ENCODE results near the gene MAML1. TPM values are rescaled to one million over a fixed set of nuclear protein-coding genes. Genes with fewer than 3 reads are reported as not detected.

The MAML1 gene
- total and polyA plus RNA-seq, 10 of the 15 experiments (the other 5 are each of a cell fraction or from before 2014, with no cell fraction given): 0.42 to 23.9 (median 7.3) TPM

DNA sequence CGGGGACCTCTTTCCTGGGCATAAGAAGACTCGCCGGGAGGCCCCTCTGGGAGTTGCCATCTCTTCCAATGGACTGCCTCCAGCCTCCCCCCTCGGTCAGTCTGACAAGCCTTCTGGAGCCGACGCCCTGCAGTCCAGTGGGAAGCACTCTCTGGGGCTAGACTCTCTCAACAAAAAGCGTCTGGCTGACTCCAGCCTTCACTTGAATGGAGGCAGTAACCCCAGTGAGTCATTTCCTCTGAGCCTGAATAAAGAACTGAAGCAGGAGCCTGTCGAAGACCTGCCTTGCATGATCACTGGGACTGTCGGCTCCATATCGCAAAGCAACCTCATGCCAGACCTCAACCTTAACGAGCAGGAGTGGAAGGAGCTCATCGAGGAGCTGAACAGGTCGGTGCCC, 32.8 kb downstream of the MAML1 start:
- H4K20me1 ChIP-seq (ENCODE audit: control insufficient read depth, insufficient read depth): peaks cover 4% of the 10 kb centered on the region; the same call in 1 of the 2 replicates
- ATAC-seq: no peak
- in situ Hi-C loops (cut with MboI): no loop called here
- intact Hi-C loops (cut with micrococcal nuclease; ENCODE audit: unreplicated experiment): loop anchor here (10.0 kb wide), 1 partner anchor 209 kb away; no protein-coding TSS in a partner anchor
- H3K27me3 ChIP-seq (replicated peaks in 1 of 2; ENCODE audit: control insufficient read depth in 2 of 2, insufficient read depth in 2 of 2, low read length in 1 of 2): no peaks in the 10 kb centered on the region
- 95% methylated on average over 13 of the region's 13 CpGs for WGBS (ENCODE audit: insufficient coverage, insufficient replicate concordance, low lambda C conversion rate, missing lambda C conversion rate)
- ChIA-PET POLR2A (no interaction called here), SMC1A (ENCODE audit: uncharacterized antibody, unreplicated experiment) (no interaction called here), RAD21 (ENCODE audit: unreplicated experiment) (no interaction called here), CTCF (no interaction called here)
- H3K4me3 ChIP-seq: no peak overlapping the region
- no peak for DNase-seq (ENCODE audit: low read depth, low spot score)
- peaks cover 12% of the 10 kb centered on the region for H3K4me1 ChIP-seq (ENCODE audit: control insufficient read depth, insufficient read depth, low read length)
- peaks cover 18% of the 10 kb centered on the region for H3K79me2 ChIP-seq (ENCODE audit: control insufficient read depth, insufficient read depth, low read length)
- no peak for FAIRE-seq
- no peak overlapping the region for H2AFZ ChIP-seq (ENCODE audit: control insufficient read depth, low read depth, low read length)
- TF ChIP-seq, protein P1, sequence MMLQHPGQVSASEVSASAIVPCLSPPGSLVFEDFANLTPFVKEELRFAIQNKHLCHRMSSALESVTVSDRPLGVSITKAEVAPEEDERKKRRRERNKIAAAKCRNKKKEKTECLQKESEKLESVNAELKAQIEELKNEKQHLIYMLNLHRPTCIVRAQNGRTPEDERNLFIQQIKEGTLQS (IDR thresholded peaks at IDR 0.05; ENCODE audit: borderline replicate concordance, extremely low read depth, low read depth, low read length): no peak
- TF ChIP-seq BCL3 (IDR thresholded peaks at IDR 0.05; ENCODE audit: borderline replicate concordance, insufficient read depth, low read depth, low read length, poor library complexity, severe bottlenecking) (no peak), HSF1 (IDR thresholded peaks at IDR 0.05; ENCODE audit: low read depth, low read length) (no peak), MTA3 (IDR thresholded peaks at IDR 0.05; ENCODE audit: borderline replicate concordance, low read length) (no peak), RAD21 (IDR thresholded peaks at IDR 0.05; ENCODE audit: insufficient read depth, low read depth, low read length) (no peak), SRF (IDR thresholded peaks at IDR 0.05; ENCODE audit: low read depth in 2 of 2, low read length in 2 of 2) (no peak)
- BruUV-seq (replicated peaks): no TSS peak
- no peak overlapping the region for H3K4me2 ChIP-seq (ENCODE audit: control insufficient read depth, insufficient read depth)
- peaks cover 16 to 19% of the 10 kb centered on the region in 2 experiments for H3K36me3 ChIP-seq (ENCODE audit: control insufficient read depth in 2 of 2, insufficient read depth in 2 of 2, low read length in 1 of 2)
- H3K27ac ChIP-seq (ENCODE audit: control insufficient read depth, insufficient read depth): no peak overlapping the region
- H3K9me3 ChIP-seq (replicated peaks; ENCODE audit: control insufficient read depth, insufficient read depth, low read length): no peaks in the 10 kb centered on the region
- H3K9ac ChIP-seq (ENCODE audit: control insufficient read depth, insufficient read depth, low read length): no peak overlapping the region
